ENCODE measurements around the gene DUSP5. TPM values are rescaled to one million over a fixed set of nuclear protein-coding genes. Genes with fewer than 3 reads are reported as not detected.

DUSP5 gene
- total and polyA plus RNA-seq, 4 donors = 3.8 to 30.3 (median 7.2) TPM

Other genes starting within 250 kb of the DUSP5 start
- gene SMNDC1, start 193.0 kb upstream of the DUSP5 start, total RNA-seq = 10 to 100 TPM; 31.9 to 34.2 TPM
- gene SMNDC1, start 193.0 kb upstream of the DUSP5 start, polyA plus RNA-seq = 10 to 100 TPM; 18.2 to 19.0 TPM
- gene SMC3, start 69.8 kb downstream of the DUSP5 start, total RNA-seq = 10 to 100 TPM; 33.1 to 35.8 TPM
- gene SMC3, start 69.8 kb downstream of the DUSP5 start, polyA plus RNA-seq = 10 to 100 TPM; 14.7 to 19.3 TPM
- 10 to 100 TPM in 1 of 2 donors, 1 to 10 TPM in 1; 9.9 to 11.2 TPM for gene RBM20, start 146.4 kb downstream of the DUSP5 start, total RNA-seq
- 1 to 10 TPM; 2.9 to 6.0 TPM for gene RBM20, start 146.4 kb downstream of the DUSP5 start, polyA plus RNA-seq

All from aorta (tissue), 4 donors.